HG02981 (cell line): Measurements from ENCODE around the gene SEMA3C.

Source experiments
- ATAC-seq: cut with Tn5 transposase; IDR thresholded peaks from one replicate; pipeline ENCODE4 v1.9.1; 2021; ENCODE audit warnings: mild to moderate bottlenecking, moderate library complexity; ENCODE audit not compliant: unreplicated experiment

Gene SEMA3C

GRCh38 chr7:80785276-80785675 is 133.6 kb downstream of the SEMA3C start:
- no peak for ATAC-seq

GRCh38 chr7:80783678-80784327 is 135.0 kb downstream of the SEMA3C start:
- ATAC-seq = no peak

DNA sequence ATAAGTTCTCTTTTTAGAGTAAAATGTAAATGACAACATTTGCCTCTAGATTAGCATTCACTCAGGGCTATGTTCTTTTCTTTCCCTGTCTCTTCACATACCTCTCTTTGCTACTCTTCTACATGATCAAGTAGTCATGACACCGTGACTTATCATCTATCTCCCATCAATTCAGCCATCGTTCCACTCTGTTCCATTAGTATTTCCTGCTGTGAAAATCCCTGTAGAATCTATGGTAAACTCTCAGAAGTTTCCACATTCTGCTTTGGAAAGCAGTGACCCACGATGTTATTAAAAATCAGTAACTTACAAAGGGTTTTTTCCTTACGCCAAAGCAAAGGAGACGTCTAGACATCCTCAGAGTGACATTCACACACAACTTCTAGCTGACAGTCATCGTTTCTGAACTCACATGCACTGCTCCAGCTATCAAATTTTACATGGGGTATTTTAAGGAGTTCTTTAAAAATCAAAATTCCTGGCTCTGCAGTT is 135.6 kb downstream of the SEMA3C start:
- no peak for ATAC-seq

GRCh38 chr7:80781561-80781979 is 137.3 kb downstream of the SEMA3C start:
- ATAC-seq = no peak

- ATAC-seq = no peak
Observed at GRCh38 chr7:80781146-80781545, 137.7 kb downstream of the SEMA3C start.

DNA sequence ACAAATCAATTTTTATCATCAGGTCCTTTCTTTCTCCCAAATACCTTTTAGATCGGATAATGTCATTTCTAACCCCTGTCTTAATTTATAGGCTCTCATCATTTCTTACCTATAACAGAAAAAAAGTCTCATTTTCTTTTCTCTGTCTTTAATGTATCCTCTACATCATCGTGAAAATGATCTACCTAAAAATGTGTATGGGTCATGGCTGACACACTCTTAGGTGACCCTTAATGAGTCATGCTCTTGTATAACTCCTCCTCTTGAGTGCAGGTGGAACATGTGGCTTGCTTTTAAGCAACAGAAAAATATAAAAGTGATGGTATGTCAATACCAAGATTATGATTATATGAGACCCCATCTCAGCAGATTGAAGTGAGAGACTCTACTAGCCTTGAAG is 139.4 kb downstream of the SEMA3C start:
- no peak for ATAC-seq

DNA sequence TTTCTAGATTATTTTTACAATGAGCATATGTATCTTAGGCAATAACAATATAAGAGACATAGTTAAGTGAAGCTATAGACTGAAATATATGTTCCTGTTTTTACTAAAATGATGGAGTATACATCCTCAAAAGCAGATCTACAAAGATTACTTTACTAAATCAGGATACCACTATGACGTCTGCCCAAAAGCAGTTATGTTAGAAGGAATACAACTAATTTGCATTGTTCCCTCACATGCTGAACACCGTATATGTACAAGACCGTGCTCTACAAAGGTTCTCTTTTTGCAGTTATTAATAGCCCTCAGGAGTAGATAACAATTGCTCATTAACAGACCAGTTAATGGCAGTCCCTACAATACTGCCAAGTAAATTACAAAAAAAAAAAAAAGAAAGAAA is 143.0 kb downstream of the SEMA3C start:
- ATAC-seq = no peak

DNA sequence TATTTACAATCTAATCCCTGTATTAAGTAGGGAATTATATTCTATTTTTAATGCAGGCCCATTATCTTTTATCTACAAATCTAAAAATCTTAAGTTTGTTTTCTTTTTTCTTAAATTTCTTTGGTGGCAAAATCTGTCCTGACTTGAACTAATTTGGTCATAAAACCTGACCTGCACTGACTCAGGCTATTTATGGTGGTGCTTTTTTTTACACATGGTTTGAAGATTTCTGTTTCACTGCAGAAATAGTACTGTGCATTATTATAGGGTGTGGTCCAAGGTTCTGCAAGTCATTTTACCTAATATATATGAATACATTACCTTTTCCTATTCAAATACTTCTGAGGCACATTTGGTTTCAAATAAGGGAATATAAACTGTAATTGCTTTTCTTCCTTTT is 143.4 kb downstream of the SEMA3C start:
- ATAC-seq = no peak

GRCh38 chr7:80774843-80775242 is 144.0 kb downstream of the SEMA3C start:
- no peak for ATAC-seq

- ATAC-seq = no peak
Observed at GRCh38 chr7:80773787-80774508, 144.9 kb downstream of the SEMA3C start.

DNA sequence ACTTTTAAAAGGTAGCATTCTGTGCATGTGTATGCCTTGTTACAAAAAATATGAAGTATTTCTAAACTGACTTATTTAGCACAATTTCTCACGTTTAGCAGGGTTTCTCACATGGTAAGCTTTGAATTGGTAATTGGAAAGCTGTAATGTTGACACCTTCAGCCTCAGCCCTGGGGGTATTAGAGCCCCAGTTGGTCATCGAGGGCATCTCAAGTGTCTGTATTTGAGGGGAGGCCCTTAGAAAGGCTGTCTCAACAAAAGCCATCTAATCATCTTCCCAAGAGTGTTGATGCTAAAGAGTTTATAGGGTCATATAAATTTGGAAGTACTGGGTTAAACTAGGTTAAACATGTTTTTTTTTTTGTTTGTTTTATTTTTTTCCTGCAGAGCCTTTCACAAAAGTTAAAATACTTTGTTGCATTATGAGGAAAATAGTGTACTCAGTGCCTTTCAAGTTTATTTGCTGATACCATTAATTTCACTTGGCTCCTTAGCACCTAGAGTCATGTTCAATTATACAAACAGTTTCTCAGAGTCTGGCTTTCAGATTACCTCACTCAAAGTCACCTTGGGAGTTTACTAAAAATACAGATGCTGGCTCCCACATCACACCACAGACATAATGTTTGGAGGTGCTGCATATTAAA is 146.4 kb downstream of the SEMA3C start:
- no peak for ATAC-seq

GRCh38 chr7:80771523-80771922 is 147.3 kb downstream of the SEMA3C start:
- ATAC-seq = no peak

DNA sequence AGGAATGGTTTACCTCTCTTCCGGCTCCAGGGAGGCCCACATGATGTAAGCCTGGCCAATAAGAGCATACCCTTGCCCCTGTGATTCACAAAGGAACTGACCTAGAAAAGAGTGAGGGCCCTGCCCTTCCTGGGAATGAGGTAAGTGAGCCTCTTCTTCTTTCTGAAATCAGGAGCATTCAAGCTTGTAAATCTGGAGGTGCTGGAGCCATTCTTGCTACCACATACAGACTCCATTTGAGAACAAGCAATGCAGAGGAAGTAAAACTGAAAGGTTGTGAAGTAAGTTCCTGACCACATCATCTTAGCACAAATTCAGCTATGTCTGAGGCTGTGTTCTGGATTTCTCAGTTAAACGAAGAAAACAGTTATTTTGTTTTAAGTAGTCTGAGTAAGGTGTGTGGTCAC is 148.2 kb downstream of the SEMA3C start:
- peak; percentile 70 for ATAC-seq

GRCh38 chr7:80770061-80770460 is 148.8 kb downstream of the SEMA3C start:
- no peak for ATAC-seq

GRCh38 chr7:80768756-80769155 is 150.1 kb downstream of the SEMA3C start:
- no peak for ATAC-seq

- ATAC-seq = no peak
Observed at GRCh38 chr7:80767654-80768053, 151.2 kb downstream of the SEMA3C start.

DNA sequence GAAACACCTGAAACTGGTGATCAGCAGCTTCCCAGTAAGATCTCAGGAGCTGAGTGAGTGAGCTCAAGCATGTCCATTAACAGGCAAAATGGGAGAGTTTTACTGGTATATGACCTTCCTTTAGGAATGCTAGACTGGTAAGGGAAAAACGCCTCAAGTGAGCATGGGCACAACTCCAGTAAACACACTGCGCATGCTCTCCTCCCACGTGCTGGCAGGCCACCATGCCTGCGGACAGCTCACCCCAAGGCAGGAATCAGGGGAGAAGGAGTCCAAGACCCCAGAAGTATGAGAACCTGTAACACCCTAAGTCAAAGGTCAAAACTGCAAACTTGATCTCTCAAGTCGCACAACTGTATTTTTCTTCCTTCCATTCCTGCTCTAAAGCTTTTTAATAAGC is 152.1 kb downstream of the SEMA3C start:
- no peak for ATAC-seq

DNA sequence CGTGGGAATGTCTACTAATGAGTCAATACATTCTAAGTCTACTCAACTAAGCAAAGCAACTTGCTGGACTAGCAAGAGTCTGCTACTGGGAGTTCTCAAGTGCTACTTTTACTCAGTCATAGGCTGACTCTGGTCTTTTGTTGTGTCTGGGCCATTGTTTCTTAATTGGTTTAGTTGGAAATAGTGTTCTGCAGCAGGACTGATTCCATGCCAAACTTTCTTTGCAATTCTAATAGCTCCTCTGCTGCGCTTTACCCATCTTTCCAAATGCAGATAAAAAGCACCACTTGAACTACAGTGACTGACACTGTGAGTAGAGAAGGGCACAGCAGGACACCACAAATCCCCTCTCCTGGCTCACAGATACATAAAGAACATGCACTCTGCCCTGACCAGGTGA is 154.7 kb downstream of the SEMA3C start:
- ATAC-seq = no peak

GRCh38 chr7:80763704-80764103 is 155.1 kb downstream of the SEMA3C start:
- no peak for ATAC-seq

DNA sequence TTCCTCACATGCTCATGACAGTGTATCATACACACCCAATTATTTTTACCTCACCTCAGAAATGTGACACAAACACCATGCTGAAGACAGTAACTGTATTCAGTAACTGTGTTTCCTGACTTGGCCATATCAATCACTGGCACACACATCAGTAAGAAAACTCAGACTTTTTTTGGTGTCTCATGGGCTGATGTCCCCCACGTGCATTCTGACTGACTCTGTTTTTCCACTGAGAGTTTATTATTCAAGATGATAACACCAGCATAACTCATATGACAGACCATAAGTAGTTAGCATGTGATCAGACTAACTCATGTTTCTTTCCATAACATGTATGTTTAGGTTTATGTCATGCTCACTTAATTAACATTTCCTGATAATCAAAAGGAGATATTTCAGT is 155.6 kb downstream of the SEMA3C start:
- ATAC-seq = no peak

DNA sequence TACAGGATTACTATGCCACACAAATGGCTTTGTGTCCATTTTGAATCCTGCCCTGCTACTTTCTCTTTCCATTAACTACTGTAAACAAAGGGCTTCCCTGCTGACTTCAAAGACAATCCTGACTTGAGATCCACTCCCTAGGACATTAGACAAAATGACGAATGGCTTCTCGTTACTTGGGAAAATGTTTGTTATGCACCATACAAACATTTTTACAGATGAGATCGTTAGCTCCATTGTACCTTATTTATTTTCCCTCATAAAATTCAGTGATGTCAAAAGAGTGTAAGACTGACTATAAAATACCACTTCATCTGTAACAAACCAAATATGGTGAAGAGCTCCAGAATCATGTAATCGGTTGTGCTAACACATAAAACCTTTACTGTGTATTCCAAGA is 158.6 kb downstream of the SEMA3C start:
- ATAC-seq = no peak
